HG03558 (cell line): ENCODE measurements around the gene ANO8.

Experiments
- ATAC-seq: cut with Tn5 transposase; IDR thresholded peaks from one replicate; pipeline ENCODE4 v1.9.1; 2021; ENCODE audit warnings: moderate number of reproducible peaks; ENCODE audit not compliant: unreplicated experiment; ENCODE audit errors: extremely low read depth

The ANO8 gene

GRCh38 chr19:17347361-17347760, 12.7 kb upstream of the ANO8 start:
- ATAC-seq = no peak

GRCh38 chr19:17346109-17346671, 11.5 kb upstream of the ANO8 start:
- no peak for ATAC-seq

DNA sequence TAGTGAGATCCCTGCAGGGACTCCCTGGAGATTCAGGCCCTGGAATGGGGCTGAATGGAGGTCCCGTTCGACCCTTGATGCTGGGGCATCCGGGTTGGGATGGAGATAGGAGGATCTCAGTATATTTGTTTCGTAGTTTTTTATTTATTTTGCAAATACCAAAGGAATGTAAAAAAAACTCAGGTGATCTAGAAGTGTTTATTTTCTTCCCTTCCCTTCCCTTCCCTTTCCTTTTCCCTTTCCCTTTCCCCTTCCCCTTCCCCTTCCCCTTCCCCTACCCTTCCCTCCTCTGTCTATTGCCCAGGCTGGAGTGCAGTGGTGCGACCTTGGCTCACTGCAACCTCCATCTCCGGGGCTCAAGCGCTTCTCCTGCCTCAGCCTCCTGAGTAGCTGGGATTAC, 7.2 kb upstream of the ANO8 start:
- ATAC-seq = no peak

GRCh38 chr19:17341386-17341785, 6.7 kb upstream of the ANO8 start:
- ATAC-seq = no peak

DNA sequence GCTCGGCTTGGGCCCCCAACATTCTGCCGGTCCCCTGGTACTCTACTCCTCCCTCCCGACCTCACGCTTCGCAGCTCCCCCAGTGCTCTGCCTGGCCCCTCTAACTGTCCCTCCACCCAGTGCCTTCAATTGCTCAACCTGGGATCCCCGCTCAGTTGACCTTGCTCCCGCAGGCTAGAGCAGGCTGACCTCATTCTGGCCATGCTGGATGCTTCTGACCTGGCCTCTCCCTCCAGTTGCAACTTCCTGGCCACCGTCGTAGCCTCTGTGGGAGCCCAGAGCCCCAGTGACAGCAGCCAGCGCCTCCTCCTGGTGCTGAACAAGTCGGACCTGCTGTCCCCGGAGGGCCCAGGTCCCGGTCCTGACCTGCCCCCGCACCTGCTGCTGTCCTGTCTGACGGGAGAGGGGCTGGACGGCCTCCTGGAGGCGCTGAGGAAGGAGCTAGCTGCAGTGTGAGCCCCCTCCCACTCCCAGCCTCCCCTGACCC, 6.3 kb upstream of the ANO8 start:
- no peak for ATAC-seq

GRCh38 chr19:17340302-17340870, 5.7 kb upstream of the ANO8 start:
- no peak for ATAC-seq

- no peak for ATAC-seq
Observed at GRCh38 chr19:17339088-17339741, 4.6 kb upstream of the ANO8 start.

- ATAC-seq = no peak
Observed at GRCh38 chr19:17338433-17339078, 3.9 kb upstream of the ANO8 start.

DNA sequence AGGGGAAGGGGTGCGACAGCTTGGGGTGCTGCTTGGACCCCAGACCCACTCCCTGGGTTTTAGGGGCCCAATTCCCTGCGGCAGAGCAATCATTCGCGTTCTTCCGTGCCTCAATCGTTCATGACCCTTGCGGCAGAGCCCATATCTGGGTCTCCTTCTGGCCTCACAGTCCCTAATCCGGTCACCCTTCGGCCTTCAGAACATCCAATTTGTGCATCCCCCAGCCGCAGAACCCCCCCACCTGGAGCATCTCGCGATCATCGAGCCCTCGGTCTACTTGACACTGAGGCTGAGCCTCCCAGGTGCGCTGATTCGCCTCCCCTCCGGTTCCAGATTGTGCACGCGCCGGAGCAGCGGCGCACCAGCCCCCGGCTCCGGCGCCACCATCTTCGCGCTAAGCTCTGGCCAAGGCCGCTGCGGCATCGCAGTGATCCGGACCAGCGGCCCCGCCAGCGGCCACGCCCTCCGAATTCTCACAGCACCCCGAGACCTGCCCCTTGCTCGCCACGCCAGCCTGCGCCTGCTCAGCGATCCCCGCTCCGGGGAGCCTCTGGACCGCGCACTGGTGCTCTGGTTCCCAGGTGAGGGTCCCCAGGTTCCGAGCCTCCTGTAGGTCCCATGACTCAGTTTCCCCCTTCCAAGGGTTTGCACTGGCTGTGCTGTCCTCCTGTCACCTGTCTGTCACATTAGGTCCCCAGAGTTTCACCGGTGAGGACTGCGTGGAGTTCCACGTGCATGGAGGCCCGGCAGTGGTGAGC, 3.2 kb upstream of the ANO8 start:
- no peak for ATAC-seq

DNA sequence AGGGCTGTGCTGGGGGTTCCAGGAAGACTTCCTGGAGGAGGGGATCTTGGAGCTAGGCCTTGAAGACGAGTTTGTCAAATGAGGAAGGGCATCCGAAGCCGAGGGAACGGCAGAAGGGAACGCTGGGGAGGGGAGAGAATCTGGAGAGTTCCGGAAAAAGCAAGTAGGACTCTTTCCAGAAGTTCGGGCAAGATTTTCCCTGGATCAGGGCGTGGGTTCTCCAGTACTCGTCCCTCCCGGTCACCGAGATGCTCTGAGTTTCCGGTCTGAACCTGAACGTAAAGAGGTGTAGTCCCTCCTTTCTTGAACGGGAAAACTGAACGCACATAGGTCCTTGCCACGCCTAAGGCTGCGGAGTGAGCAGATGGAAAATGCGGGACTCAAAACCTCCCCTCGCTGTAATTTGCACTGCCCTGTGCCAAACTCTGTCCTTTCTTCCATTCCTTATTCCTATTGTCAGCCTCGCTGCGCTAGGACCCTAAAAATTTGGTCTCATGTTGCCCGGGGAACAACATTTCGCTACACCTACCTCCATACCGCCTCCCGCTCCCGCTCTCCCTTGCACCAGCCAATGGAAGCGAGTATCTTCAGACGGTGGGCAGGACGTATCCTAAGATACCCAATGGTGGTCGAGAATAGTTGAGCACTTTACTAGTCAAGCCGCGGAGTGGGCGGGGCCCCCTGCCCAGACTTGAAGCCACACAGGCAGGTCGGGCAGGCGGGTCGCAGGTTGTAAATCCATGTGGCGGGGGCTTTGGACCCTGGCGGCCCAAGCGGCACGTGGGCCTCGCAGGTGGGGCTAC, 2.4 kb upstream of the ANO8 start, which contains the start of gene GTPBP3:
GTPBP3 (plus strand) TSS at position 682 of the 803 bp plus-strand sequence; CDS start at position 741, 59 bp downstream.
- ATAC-seq = peak; percentile 41

- ATAC-seq = no peak
Observed at GRCh38 chr19:17335575-17335974, 920 bp upstream of the ANO8 start.

DNA sequence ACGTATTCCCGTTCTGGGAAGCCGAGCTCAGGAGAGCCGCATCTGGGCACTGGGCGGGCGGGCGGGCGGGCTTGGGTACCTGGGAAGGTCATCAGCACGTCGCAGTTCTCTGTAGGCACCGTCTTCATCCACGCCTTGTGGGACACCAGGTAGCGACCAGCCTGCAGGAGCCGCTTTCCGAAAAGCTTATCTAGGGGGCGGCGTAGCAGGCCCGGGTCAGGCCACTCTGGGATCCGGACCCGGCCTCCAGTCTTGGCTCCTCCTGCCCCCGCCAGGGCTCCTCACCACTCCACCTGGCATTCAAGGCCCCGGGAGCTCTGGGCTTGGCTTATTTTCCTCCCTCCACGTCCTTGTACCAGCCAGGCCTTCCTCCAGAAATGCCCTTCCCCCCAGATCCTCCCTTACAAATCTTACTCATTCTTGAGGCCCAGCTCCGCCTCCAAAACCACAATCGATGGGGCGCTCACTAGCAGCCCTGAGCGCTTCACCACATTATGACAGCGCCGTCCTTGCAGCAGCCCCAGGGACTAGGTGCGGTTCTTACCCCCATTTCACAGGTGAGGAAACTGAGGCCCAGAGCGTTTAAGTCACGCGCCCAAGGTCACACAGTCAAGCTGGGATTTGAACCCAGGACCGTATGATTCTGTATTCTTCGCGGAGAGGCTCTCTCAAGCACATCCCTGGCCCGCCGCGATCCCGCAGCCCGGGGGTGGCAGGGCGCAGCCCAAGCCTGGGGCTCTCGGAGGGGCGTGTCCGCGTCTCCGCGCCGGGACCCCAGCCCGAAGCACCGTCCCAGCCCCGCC, 843 bp downstream of the ANO8 start:
- no peak for ATAC-seq

DNA sequence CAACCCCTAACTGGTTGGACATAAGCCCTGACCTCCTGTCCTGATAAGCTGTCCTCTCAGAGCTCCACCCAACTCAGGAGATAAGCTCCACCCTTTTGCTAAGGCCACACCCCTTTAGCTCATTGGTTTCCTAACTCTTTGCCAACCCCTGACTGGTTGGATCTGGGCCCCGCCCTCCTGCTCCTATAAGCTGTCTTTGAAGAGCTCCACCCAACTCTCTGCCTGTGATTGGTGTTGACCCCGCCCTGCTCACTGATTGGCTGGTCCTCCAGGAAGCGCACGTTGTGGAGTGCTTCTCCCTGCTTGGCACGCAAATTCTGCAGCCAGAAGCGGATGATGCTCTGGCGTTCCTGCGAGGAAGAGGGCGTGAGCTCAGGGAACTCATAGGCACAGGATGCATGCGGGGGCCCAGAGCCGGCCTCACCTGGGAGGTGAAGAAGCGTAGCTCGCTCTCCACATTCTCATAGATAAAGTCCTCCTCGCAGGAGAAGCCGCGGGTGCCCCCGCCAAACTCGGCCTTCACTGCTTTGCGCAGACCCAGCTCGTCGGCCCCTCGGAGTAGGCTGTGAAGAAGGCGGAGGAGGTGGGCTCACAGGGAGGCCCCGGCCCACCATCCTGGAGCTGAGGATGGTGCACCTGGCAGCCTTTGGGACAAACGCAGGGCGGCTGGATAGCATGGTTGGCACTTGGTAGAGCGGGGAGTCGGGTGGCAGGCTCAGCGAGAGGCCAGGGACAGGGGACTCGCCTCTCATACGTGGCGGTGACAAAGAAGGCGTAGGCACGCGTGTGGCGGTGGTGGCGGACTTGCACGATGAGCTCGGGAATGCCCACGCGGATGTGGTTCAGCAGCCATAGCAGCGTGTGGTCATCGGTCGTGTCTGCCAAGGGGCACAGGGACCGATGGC, 1.7 kb downstream of the ANO8 start:
- no peak for ATAC-seq

GRCh38 chr19:17332360-17332676, 2.3 kb downstream of the ANO8 start:
- no peak for ATAC-seq

- ATAC-seq = no peak
Observed at GRCh38 chr19:17331045-17331558, 3.6 kb downstream of the ANO8 start.

DNA sequence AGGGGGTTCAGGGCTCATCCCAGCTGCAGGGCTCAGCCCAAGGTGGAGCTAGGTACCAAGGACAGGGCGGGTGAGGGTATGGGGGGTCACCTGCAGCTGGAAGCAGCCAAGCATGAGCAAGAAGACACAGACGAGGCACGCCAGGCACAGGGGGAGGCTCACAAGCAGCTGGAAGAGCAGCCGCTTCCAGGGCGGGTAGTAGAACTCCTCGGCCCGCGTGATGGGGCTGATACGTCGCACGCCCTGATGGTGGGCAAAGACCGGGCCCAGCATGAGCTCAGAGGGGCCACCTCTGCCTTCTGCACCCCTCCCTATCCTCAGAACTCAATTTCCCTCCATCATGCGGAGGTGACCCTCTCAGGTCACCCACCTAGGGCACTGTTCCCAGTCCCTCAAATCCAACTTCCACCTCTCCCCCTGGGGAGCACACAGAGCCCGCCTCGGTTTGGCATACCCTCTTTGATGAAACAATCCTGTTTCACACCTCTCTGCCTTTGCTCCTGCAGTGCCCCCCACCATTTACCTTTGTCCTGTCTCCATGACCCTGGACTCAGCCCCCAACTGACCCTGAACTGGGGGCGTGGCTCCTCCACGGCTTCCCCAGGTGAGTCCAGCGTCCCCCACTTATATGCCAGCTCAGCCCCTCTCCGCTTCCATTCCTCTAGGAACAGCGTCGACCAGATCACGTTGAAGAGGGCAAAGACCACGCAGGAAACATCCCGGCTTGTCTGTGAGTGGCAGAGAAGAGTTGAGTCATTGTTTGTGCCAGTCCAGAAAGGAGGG, 4.2 kb downstream of the ANO8 start:
- ATAC-seq = no peak
